Stimulated activated CD4-positive, alpha-beta T cell treated with anti-CD3 and anti-CD28 coated beads, Interleukin-12 subunit alpha, Interleukin-12 subunit beta, amount 100 ng/mL, for 48 hours (primary cell): Measurements from ENCODE around the gene MEAF6.
"Not testable (repeated sequence)": the region's sequence is repeated elsewhere in the genome, so short reads cannot be mapped to it uniquely, and the experiment has no call there.

Experiments used
- DNase-seq, 3 donors: peaks; one replicate each; pipeline ENCODE4 v3.0.0-alpha.2; 2020; ENCODE audit warnings: low read depth in 2 of 3, low spot score in 1 of 3

Gene MEAF6

GRCh38 chr1:37532418-37533156, 18.0 kb upstream of the MEAF6 start:
- DNase-seq = not testable (repeated sequence)

GRCh38 chr1:37529888-37530287, 15.3 kb upstream of the MEAF6 start:
- not testable (repeated sequence) for DNase-seq

GRCh38 chr1:37519613-37520012, 5.0 kb upstream of the MEAF6 start:
- no peak for DNase-seq

GRCh38 chr1:37518929-37519328, 4.4 kb upstream of the MEAF6 start:
- DNase-seq = peak; percentile 7 to 36 (median 34)

- not testable (repeated sequence) for DNase-seq
Observed at GRCh38 chr1:37518241-37518640, 3.7 kb upstream of the MEAF6 start.

GRCh38 chr1:37517569-37517968, 3.0 kb upstream of the MEAF6 start:
- DNase-seq = no peak

GRCh38 chr1:37515185-37516034, 844 bp upstream of the MEAF6 start:
- DNase-seq = no peak

DNA sequence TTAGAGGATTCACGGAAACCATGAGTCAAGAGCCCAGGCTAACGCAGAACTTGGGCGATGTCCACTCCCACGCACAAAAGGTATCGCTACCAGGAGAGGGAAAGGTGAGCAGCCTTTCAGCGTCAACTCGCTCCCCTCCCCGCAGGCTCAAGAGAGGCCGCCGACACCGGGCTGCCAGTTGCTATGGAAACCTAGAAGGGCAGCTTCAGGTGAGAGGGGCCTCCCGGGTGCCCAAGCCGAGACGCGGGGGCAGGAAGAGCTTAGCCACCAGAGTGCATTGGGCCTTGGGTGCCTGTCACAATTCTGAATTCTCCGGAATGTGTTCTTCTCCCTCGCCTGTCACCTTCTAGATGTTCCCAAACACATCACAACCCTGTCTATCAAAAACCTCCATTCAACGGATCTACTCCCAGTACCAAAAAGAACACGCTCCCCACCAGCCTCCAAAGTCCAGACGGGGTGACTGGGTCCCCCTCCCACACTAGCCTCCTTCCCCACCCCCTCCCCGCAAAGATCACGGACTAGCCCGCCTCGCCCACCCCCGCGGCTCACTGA, 694 bp downstream of the MEAF6 start:
- peak; percentile 46 to 53 (median 48) for DNase-seq

- no peak for DNase-seq
Observed at GRCh38 chr1:37509181-37509580, 5.4 kb downstream of the MEAF6 start.

DNA sequence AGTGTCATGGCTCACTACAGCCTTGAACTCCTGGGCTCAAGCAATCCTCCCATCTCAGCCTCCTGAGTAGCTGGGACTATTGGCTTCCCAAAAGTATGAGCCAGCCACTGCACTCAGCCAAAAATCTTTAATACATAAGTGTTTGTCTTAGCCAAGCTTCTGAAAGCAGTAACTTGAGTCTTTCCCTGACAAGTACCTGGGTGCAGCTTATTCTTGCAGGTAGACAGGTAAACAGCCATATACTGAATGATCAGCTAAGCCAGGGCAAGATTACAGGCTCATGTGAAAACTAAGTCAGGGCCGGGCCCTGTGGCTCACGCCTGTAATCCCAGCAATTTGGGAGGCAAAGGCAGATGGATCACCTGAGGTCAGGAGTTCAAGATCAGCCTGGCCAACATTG, 7.8 kb downstream of the MEAF6 start:
- DNase-seq = no peak

- DNase-seq = not testable (repeated sequence)
Observed at GRCh38 chr1:37502791-37503190, 11.8 kb downstream of the MEAF6 start.

DNA sequence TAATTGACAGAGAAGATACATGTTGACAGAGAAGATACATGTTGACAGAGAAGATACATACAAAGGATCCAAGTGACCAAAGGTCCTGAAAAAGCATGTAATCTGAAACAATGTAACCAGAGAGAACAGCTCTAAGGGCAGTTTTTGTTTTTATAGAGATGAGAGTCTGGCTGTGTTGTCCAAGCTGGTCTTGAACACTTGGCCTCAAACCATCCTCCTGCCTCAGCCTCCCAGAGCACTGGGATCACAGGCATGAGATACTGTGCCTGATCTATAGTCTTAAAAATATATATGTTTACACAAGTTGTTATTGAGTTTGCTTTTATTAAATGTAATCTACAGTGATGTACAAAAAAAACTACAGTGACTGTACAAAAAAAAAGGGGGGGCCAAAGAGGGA, 12.5 kb downstream of the MEAF6 start:
- DNase-seq = no peak

GRCh38 chr1:37501661-37502060, 12.9 kb downstream of the MEAF6 start:
- DNase-seq = no peak

GRCh38 chr1:37498872-37499617, 15.5 kb downstream of the MEAF6 start:
- no peak for DNase-seq

DNA sequence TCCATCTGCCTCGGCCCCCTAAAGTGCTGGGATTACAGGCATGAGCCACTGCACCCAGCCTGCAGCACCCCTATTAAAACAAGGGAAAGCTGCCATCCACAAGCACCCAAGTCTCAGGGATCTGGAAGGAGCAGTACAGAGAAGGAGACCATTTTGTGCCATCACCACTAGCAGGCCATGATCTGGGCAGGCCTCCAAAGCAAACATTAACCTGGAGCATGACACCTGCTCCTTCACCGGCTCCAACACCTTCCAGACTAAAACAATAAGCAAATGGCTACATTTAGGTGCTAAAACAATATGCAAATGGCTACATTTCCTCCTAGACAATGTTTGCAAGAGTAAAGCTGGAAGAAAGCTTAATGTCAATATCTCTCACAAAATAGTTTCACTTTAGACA, 16.7 kb downstream of the MEAF6 start:
- DNase-seq = no peak

- no peak for DNase-seq
Observed at GRCh38 chr1:37495875-37496274, 18.7 kb downstream of the MEAF6 start.

DNA sequence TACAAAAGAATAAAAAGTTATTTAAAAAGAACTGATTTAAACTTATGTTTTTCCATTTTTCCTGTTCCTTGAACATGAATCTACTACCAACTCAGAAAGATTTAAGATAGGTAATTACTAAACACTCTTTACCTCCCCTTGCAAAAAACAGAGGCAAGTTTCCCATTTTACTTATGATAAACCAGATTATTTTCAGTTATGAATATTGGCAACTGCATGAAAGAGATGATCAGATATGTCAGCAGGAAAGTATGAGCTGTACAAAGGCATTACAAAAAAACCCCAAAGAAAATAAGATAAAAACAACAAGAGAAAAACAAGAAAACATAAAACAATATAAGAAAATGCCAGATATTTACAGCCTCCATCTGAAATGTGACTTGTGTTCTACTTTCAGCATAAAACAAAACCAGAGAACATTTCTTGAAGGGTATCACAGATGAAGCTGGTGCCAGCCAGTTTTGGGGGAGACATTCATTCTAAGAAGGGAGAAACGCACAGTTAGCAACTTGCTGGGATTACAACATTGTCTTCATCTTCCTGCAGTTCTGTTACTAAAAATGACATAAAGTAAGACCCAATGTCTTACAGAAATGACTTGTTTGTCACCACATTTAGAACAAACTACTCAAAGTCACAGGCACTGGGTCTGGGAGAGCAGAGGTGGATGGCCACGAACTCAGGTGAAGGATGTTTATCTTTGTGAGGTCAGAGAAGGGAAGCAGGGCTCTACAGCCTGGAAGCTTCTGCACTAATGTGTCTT, 21.0 kb downstream of the MEAF6 start:
- no peak for DNase-seq

DNA sequence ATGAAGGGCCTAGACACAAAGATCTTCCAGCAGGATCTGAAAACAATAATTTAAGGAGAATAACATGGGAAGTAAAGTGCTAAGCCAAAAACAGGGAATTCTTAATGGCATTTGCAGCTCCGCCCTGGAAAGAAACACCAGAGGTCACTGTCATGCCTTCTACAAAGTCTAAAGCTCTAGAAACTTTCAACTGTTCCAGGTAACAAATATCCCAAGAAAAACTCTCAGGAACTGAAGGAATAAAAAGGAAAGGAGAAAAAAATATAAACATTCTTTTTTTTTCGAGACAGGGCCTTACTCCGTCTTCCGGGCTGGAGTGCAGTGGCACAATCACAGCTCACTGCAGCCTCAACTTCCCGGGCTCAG, 27.0 kb downstream of the MEAF6 start:
- no peak for DNase-seq

- peak in 2 of 3 donors; percentile 68 to 83 for DNase-seq
Observed at GRCh38 chr1:37486680-37487618, 27.6 kb downstream of the MEAF6 start.
